ENCODE data around the gene RABGAP1.
"Not testable (repeated sequence)": the region's sequence is repeated elsewhere in the genome, so short reads cannot be mapped to it uniquely, and the experiment has no call there.

RABGAP1 gene

DNA sequence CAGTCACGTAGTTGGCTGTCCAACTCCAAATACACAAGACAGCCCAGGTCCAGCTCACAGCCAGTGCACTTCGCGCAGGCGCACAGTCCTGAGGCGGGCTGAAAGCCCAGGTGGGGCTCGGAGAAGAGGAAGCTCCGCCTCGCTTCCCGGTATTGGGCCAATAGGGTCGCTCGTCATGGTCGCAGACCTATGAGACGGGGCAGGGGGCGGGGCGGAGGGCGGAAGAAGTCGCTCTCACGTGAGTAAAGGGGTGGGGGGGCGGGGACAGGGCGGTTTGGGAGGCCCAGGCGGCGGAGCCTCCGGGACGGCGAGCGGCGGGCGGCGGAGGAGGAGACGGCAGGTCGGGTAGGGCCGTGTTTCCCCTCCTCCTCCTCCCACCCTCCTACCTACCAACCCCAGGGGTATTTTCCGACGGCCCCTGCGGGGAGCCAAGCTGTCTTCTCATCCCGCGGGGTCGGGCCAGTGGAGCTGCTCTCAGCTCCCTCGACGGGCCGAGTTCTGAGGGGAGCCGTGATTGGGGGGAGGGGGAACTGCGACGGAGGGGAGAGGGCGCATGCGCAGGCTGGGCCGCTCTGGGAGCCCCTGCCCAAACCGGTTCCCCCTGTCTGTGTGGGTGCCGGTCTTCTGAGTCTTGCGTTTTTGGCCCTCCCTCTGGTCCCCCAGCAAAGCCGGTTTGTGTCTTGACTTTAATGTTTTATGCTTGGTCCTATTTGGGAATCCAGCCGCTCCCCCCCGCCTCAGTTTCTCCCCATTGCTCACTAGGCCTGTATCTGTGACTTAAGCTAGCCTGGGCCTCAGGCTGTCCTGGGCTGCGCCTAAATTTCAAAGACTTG, at the start of gene RABGAP1:
RABGAP1 (plus strand) TSS at position 272 of the 833 bp plus-strand sequence. CDS start 16,040 bp downstream, outside the sequence.
- peak; percentile 99 for DNase-seq

DNA sequence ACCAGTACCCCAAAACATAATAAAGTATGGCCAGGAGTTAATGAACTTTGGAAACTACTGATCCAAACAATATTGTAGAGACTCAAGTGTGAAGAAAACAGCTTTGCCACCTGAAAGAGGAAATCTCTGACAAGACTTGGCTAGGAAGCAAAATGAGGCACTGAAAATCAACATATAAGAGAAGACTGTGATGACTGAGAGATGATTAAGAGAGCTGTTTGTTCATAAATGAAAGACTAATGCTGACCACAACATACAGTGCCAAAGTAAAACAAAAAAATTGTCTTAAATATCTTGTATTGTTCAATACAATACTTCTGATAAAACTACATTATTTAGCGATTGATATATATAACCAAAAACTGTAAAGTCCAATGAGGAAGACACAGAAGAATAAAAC, 42.9 kb upstream of the RABGAP1 start:
- no peak for DNase-seq

DNA sequence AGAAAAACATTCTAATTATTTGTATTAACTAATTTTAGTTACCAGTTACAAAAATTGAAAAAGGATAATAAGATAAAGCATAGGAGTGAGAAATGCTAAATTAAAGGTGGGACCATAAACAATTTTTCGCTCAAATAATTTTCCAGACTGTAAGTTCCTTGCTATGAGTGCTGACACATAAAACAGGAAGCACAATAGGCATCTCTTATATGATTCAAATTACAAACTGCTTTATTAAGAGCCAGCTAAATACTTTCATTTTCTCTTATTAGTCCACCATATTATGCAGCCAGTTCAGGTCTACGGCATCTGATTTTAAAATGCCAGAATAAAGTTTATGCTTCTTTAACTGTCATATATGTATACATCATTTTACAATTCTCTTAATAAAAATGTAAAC, 40.0 kb upstream of the RABGAP1 start:
- peak; percentile 31 for DNase-seq

DNA sequence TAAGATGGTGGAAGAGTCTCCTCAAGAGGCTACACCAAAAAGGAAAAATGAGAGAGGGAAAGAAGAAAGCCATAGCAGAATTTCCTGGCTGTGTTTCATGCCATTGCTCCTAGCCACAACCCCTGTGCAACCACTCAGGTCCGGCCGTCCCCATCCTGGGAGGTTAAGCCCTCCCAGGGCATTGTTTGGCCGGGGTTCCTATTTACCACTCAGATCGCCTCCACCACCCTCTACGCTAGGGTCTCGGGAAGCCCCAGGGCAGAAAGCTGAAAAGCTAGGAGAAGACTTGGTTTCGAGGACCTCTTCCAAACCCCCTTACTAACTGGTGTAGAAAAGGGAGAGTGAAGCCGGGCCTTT, 36.4 kb upstream of the RABGAP1 start:
- peak; percentile 51 for DNase-seq

DNA sequence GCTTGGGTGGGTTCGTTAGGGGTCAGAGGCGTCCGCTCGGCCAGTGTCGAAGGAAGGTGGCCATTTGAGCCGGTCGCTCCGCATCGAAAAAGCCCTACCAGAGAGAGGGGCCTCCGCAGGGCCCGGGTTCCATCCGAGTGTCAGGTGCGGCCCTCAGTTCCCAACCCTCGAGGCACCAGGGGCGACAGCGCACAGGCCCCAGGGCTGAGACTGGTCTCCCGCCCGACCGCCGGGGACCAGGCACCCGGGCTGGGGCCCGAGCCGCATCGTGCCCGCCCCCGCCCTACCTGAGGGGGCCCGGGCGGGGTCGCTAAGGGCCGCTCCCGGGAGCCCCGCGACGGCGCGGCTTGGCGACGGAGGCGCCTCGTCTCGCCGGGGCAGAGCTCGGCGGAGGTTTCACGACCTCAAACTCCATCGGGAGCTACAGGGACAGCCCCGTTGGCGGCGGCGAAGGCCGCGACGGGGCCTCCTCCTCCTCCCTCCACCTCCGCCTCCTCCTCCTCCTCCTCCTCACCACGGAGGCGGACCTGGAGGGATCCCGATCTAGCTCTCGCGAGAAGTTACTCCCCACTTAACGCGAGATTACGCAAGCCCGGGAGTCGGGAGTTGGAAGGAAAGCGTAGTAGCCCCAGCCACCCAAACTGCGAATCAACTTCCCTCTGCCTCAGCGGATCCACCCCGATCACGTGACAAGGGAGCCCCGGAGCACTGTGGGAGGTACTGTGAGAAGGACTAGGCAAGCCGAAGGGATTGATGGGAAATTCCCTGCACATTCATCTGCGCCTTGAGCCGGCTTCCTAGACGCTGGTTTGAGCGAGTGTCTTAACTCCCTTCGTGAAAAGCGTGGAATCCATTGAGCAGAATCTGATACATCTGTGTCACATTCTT, 35.8 kb upstream of the RABGAP1 start, which contains the start of gene RC3H2:
RC3H2 (minus strand) TSS at position 537 of the 888 bp plus-strand sequence. CDS start 7,850 bp downstream, outside the sequence.
- peak; percentile 99 for DNase-seq

DNA sequence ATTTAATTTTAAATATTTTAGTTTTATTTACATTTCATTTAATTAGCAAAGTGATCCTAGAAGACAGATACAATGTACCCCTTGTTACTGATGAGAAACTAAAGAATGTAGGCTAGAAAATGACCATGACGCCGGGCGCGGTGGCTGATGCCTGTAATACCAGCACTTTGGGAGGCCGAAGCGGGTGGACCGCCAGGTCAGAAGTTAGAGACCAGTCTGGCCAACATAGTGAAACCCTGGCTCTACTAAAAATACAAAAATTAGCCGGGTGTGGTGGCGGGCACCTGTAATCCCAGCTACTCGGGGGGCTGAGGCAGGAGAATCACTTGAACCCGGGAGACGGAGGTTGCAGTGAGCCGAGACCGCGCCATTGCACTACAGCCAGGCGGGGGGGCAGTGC, 34.7 kb upstream of the RABGAP1 start:
- not testable (repeated sequence) for DNase-seq

DNA sequence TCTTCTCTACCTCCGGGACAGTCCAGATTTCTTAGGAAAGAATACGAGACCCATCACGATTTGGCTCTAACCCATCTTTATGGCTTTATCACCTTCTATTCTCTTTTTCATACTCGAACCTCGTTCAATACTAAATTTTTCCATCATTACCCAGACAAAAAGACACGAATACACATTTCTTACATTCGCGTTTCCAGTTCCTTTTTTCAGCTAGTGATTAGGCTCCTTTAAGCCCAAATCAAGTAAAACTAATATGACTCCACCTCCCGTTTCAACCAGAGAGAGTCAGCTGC, 28.2 kb upstream of the RABGAP1 start:
- no peak for DNase-seq

DNA sequence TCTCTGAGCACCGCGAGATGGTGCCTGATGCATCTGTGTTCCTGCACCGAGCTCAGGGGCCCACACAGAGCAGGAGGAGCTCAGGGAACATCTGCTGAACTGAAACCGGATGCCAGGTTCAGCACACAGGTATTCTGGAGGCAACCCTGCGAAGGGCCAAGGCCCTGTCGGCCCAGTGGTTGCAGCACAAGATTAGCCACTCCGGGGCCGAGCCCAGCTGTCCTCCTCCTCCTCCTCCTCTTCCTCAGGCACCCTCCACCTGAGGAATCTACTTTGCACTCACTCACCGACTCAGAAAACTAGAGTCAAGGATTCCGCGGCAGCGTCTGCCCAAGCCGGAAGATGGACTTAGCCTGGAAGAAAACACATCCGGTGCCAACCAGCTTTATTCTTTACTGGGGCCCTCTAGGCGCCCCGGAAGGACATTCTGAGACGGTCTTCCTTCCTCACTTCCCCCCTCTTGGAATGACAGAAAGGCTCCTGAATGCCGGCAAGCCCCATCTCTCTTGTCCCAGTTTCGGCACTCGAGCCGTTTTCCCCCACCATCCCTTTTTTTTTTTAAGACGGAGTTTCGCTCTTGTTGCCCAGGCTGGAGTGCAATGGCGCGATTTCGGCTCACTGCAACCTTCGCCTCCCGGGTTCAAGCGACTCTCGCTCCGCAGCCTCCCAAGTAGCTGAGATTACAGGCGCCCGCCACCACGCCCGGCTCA, 27.7 kb upstream of the RABGAP1 start, which contains the start of gene ZBTB6:
ZBTB6 (minus strand) TSS at position 360 of the 710 bp plus-strand sequence. CDS start 1,251 bp downstream, outside the sequence.
- DNase-seq, result peak; percentile 86

DNA sequence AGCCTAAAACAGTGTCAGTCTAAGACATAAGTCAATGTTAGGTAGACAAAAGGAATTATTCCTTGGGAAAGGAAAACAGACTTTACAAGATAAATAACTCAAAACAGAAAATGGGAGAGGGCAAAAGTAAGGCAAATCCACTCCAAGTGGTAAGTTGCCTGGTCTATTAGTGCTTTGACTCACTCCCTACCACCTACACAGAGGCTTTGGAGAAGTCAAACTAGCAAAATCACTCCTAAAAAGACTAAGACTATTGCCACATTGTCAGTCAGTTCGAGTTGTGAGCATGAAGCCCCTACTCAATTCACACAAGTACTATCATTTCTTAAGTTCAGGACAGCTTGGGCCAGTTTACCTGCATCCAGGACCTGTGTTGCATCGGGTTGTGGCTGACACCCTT, 22.5 kb upstream of the RABGAP1 start:
- DNase-seq, result no peak

DNA sequence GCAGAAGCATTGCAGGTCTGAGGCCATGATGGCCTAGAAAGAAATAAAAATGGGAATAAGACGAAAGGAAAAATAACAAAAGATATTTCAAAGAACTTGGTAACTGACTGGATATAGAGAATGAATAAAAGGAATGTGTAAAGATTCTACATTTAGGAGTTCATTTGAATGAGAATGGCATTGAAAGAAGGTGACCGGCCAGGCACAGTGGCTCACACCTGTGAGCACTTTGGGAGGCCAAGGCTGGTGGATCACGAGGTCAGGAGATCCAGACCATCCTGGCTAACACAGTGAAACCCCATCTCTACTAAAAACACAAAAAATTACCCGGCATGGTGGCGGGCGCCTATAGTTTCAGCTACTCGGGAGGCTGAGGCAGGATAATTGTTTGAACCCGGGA, 18.1 kb upstream of the RABGAP1 start:
- no peak for DNase-seq

DNA sequence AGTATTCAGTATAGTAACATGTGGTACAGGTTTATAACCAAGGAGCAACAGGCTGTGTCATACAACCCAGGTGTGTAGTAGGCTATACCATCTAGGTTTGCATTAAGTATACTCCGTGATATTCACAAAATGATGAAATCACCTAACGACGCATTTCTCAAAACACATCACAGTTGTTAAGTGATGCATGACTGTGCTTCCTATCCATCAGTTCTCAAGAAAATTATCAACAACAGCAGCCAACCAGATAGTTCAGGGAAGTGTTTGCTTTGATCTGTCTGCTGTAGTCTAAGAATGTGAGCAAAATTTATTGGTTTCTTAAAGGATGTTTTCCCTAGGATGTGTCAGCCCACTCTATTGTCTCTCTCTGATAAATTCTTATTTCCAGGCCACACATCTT, 16.9 kb upstream of the RABGAP1 start:
- DNase-seq, result no peak

DNA sequence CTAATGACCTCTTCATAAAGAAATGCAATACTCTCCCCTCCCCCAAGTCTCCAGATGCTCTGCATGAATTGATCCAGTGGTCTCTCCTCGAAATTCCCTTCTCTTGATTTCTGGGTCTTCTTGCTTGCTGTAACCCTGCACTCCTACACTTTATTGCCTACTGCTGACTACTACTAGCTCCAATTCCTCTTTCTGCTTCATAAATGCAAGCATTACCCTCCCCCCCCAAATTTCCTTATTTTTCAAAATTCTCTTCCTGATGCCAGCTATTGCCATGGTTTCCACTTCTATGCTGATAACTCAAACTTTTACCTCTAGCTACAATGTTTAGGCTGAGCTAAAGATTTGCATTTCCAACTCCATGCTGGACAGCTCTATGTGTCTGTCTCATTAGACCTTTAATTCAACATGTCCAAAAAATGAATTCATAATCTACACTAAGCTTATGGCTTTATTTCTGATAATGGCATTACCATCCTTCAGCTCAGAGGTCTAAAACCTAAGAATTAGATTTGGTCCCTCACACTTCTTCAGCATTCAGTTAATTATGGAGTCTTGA, 10.9 kb upstream of the RABGAP1 start:
- DNase-seq, result no peak

DNA sequence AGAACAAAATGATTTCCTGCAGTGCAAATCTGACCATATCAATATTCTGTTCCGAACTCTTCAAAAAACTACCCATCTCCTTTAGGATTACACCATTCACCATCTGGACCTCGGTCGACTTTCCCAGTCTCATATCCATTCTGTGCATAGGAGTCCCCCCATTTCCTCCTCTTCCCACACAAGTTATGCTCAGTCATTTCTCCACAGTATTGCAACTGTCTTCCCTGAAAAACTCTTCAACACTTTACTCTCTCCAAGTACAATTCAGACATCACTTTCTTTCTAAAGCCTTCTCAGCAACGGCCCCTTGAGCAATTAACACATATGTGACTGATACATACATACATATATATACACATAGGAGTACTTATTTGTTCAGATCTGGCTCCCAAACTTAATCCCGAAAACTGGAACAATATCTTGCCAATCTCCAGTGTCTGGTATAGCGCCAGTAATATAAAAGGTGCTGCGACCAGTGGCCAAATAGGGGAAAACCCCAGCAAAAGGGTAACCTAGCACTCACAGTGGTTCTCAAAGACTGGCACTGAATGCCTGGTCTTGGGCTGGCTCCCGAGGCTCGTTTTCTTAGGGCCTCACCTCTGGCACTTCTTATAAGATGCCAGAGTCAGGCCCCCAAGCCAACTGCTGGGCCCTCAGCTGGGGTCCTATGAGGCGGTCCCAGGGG, 10.1 kb upstream of the RABGAP1 start:
- DNase-seq, result no peak

DNA sequence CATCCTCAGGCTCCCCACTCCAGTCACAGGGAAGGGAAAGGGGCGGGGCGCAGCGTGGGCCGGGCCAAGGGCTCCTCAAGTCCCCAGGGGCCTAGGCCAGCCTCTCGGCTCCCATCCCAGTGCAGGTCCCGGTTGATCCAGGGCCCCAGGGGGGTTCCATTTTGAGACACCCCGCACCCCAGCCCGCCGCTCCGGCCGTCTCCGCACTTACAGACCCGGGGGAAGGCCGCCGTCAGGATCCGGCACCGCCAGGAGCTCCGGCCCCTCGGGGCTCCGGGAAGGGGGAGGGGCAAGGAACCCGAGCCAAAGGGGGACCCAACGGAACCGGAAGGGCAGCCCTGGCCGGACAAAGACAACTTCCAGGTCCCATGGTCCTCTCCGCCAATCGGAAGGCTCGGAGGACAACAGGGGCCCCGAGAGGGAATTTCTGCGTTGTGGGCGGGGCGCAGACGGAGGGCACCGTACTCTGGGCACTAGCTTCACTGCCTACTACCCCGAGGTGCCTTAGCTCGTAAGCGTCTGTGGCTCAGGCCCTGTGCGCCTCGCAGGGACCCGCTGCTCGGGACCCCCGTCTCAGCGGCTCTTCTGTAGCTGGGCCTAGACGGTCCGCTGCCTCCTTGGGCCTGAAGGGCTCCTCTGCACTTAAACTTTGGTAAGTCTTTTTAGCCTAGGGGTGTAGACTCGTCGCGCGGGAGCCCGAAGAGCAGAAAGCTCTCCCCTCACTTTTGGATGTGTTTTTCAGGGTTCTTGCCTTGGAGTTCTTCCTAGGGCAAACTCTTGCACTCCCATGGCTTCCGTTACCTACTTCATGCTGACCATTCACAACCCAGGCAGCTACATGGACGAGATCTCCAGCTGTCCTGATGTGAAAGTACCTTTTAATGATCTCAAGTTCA, 9.3 kb upstream of the RABGAP1 start, which contains the start of gene ZBTB26:
ZBTB26 (minus strand) TSS at position 287 of the 896 bp plus-strand sequence. CDS start 11,578 bp downstream, outside the sequence.
- DNase-seq, result peak; percentile 96

DNA sequence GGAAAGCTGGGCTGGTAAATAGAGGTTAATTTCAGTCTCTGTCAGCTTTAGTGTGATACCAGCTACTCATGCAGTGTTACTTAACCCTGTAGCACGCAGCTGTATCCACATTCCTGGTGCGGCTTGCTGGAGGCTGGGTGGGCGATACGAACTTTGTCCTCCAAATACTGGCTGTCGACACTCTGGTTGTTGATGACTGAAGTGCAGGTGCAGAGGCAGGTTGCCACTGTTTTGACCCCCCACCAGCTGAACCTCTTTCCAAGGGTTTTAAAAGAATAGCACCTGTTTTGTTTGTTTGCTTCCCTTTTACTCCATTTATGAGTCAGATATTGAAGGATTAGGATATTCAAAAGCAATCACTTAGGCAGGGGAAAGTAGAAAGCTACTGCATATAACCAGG, 4.4 kb upstream of the RABGAP1 start:
- no peak for DNase-seq

DNA sequence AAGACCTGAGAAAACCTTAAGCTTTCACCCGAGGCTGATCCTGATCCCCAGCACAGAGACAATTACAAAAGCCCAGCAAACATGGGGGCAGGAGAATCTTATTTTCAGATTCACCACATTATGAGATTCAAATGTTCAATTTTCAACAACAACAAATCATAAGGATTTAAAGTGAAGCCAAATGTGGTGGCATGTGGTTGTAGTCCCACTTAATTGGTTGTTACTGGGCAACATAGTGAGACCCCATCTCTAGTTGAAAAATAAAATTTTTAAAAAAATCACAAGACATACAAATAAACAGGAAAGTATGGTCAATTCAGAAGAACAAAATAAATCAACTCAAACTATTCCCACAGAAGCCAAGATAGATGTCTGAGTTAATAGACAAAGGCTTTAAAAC, 3.9 kb upstream of the RABGAP1 start:
- DNase-seq, result no peak

DNA sequence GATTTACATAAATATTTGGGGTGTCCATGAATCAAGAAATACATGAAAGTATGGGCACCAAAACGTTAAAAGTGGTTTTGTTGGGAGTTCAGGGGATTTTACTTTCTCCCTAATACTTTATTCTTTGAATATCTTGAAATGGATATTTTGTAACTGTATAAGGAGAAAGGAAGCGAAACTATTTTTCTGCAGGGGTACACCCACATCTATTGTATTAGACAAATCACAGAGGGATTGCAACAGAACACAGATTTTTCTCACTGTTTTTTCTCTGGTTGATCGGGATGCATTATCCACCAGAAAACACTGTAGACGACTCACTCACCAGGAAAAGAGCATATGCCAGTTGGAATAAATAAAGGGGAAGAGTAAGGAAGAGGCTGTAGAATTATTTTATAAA, 1.2 kb upstream of the RABGAP1 start:
- no peak for DNase-seq

DNA sequence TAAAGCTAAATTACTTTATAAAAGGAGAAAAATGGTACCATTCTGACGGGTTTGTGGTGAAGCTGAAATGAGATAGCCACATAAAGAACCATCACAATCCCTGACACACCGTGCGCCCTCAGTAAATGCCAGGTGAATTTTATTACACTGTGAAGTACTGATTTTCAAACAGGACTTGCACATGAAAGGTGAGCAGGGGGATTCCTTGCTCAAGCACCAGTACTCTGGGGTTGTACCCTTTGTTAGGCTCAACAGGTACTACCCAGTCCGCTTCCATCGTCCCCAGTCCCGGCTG, 419 bp upstream of the RABGAP1 start:
- DNase-seq, result no peak

DNA sequence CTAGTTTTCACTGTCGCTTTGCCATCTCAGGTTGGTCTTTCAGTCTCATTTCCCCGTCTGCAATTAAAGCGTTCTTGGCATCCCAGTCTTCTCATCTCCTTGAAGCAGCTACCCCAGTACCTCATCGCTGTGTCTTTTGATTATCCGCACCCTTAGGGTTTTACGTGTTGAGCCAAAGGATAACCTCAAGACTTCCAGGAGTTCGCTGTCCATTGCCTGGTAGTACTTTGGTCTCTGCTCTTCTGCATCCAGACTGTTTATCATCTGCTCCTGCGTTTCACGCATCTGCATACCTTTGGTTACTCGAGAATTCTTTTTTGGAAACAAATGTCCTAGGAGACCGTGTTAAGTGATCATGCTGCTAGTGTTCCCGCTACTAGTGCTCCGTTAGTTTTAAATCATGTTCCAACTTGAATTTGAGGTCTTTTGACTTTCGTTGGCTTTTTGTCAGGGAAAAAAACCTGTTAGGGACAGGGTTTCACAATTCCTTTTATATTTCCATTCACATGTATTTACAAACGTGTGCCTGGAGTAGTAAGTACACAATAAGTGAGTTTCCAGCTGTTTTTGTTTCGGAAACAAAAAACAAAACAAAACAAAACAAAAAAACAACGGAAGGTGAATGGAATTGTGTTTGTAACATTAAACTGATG, 888 bp downstream of the RABGAP1 start:
- no peak for DNase-seq

DNA sequence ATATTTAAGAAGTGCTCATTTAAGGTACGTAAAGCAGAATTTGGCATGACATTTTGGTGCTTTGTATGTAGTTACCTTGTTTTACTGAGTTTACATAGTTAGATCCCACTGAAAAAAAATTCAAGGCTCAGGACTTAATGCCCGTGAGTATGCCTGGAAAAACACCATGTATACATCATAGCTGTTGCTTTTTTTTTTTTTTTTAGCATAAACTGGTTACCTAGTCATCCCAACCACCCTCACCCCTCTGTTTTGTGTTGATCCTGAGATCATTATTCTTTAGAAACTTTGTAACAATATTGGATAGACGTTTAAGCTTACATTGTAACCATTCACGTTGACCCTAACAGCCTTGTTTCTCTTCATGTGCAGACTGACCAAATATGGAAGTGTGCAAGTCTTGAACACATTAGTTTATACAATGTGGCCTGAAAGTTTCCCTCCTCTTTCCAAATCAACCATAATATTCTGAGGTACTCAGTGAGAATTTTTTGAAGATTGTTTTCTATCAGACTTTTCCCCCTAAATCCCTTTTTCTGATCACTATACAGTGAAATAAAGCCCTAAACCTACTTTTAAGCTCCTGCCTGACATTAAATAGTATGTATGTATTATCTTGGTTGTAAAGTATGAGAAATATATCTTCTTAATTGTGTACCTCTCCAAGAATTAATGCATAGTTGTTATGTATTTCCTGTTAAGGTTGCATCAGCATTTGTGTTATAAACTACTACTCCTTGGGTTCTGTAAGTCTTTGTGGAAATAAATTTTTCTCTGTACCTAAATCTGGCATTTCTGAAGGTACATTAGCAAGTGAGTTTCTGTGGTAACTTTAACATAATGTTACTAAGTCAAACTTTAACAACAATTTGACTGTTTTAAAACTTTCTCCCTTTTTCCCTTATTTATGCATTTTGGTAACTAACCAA, 4.4 kb downstream of the RABGAP1 start:
- no peak for DNase-seq
